OCI-LY1 (cell line): ENCODE data around the gene CTSD.

ENCODE experiments used
- H2AFZ ChIP-seq: fragments of 200-600 bp; sonication (generic), shearing (Covaris generic); 2 replicates; pipeline ENCODE4 v1.6.0; 2014; ENCODE audit warnings: antibody characterized with exemption, mild to moderate bottlenecking, low read length
- H3F3A ChIP-seq: fragments of 200-600 bp; sonication (generic), shearing (Covaris generic); 2 replicates; pipeline ENCODE4 v1.6.0; 2014; ENCODE audit warnings: mild to moderate bottlenecking, antibody characterized with exemption, low read length, moderate library complexity; ENCODE audit not compliant: insufficient read depth
- H3K27ac ChIP-seq: fragments of 200-600 bp; sonication (generic); 2 replicates; pipeline ENCODE4 v1.5.1; 2014; ENCODE audit warnings: low read length, mixed run types, mild to moderate bottlenecking, low read depth; ENCODE audit not compliant: poor library complexity, severe bottlenecking
- H3K27me3 ChIP-seq: fragments of 200-600 bp; sonication (generic); 2 replicates; pipeline ENCODE4 v1.6.0; 2014; ENCODE audit warnings: antibody characterized with exemption, mild to moderate bottlenecking, low read length, moderate library complexity; ENCODE audit not compliant: insufficient read depth
- H3K36me3 ChIP-seq: fragments of 200-600 bp; sonication (generic); 2 replicates; pipeline ENCODE4 v1.6.1; 2014; ENCODE audit warnings: mild to moderate bottlenecking, antibody characterized with exemption, low read length, moderate library complexity, mixed read lengths; ENCODE audit not compliant: insufficient read depth
- H3K4me1 ChIP-seq: fragments of 200-600 bp; sonication (generic); 2 replicates; pipeline ENCODE4 v1.5.1; 2014; ENCODE audit warnings: mild to moderate bottlenecking, low read length, moderate library complexity; ENCODE audit not compliant: insufficient read depth, severe bottlenecking
- H3K4me2 ChIP-seq: fragments of 200-600 bp; sonication (generic), shearing (Covaris generic); 2 replicates; pipeline ENCODE4 v1.6.1; 2014; ENCODE audit warnings: low read length
- H3K4me3 ChIP-seq: fragments of 200-600 bp; sonication (generic); 2 replicates; pipeline ENCODE4 v1.5.1; 2014; ENCODE audit warnings: low read length, low read depth, mild to moderate bottlenecking, mixed read lengths; ENCODE audit not compliant: poor library complexity, severe bottlenecking
- H3K79me2 ChIP-seq: fragments of 200-600 bp; shearing (Covaris generic); 2 replicates; pipeline ENCODE4 v1.6.1; 2016; ENCODE audit warnings: mixed run types, low read length, mixed read lengths; ENCODE audit not compliant: insufficient read depth
- H3K9ac ChIP-seq: fragments of 200-600 bp; sonication (generic), shearing (Covaris generic); 2 replicates; pipeline ENCODE4 v1.6.1; 2014; ENCODE audit warnings: mild to moderate bottlenecking, low read length, mixed read lengths
- H3K9me2 ChIP-seq: fragments of 200-600 bp; sonication (generic), shearing (Covaris generic); 2 replicates; pipeline ENCODE4 v1.6.1; 2014; ENCODE audit warnings: low read depth, mild to moderate bottlenecking, low read length, mixed read lengths
- H3K9me3 ChIP-seq: fragments of 200-600 bp; shearing (Covaris generic); 2 replicates; pipeline ENCODE4 v1.6.1; 2014; ENCODE audit warnings: low read length, mixed read lengths
- H4K20me1 ChIP-seq: fragments of 200-600 bp; sonication (generic), shearing (Covaris generic); 2 replicates; pipeline ENCODE4 v1.6.0; 2016; ENCODE audit warnings: mild to moderate bottlenecking, low read length; ENCODE audit not compliant: insufficient read depth
- CTCF ChIP-seq: fragments of 200-600 bp; sonication (generic), shearing (Covaris generic); IDR thresholded peaks from 2 replicates; pipeline ENCODE4 v1.5.1; 2017; ENCODE audit warnings: mild to moderate bottlenecking, antibody characterized with exemption, low read length, moderate library complexity, mixed read lengths
- EZH2 ChIP-seq: fragments of 200-600 bp; sonication (generic), shearing (Covaris generic); IDR thresholded peaks from 2 replicates; pipeline ENCODE4 v1.8.0; 2017; ENCODE audit warnings: borderline replicate concordance, mixed run types, mild to moderate bottlenecking, antibody characterized with exemption, low read length, moderate library complexity, mixed read lengths

CTSD gene

GRCh38 chr11:1736447-1736992 is 27.2 kb downstream of the CTSD start:
- Histone ChIP-seq H3K27me3 (no peaks in the 10 kb centered on the region; the same call in 1 of the 2 replicates), H3K4me3 (no peak overlapping the region), H3K9ac (no peak overlapping the region), H3K27ac (no peak overlapping the region), H4K20me1 (no peaks in the 10 kb centered on the region), H2AFZ (no peak overlapping the region), H3F3A (no peaks in the 10 kb centered on the region), H3K4me1 (no peaks in the 10 kb centered on the region), H3K4me2 (no peak overlapping the region), H3K9me3 (0 out of 2 replicates have a peak, but pooled peaks cover 3% of the 10 kb centered on the region), H3K79me2 (no peaks in the 10 kb centered on the region), H3K9me2 (no peaks in the 10 kb centered on the region), H3K36me3 (no peaks in the 10 kb centered on the region; the same call in 1 of the 2 replicates)
- TF ChIP-seq EZH2 = no peak
- no peak for TF ChIP-seq CTCF

- no peak overlapping the region for H2AFZ ChIP-seq
- 0 out of 2 replicates have a peak, but pooled peaks cover 3% of the 10 kb centered on the region for H3K9me3 ChIP-seq
- no peak overlapping the region for H3K27ac ChIP-seq
- no peak overlapping the region for H3K4me3 ChIP-seq
- H3K27me3 ChIP-seq = no peaks in the 10 kb centered on the region; the same call in 1 of the 2 replicates
- TF ChIP-seq EZH2 (no peak), CTCF (no peak)
- H3K36me3 ChIP-seq = no peaks in the 10 kb centered on the region; the same call in 1 of the 2 replicates
- no peaks in the 10 kb centered on the region for H3K4me1 ChIP-seq
- H3K9me2 ChIP-seq = no peaks in the 10 kb centered on the region
- H3K79me2 ChIP-seq = no peaks in the 10 kb centered on the region
- H3K4me2 ChIP-seq = no peak overlapping the region
- H4K20me1 ChIP-seq = no peaks in the 10 kb centered on the region
- no peaks in the 10 kb centered on the region for H3F3A ChIP-seq
- H3K9ac ChIP-seq = no peak overlapping the region
Measured at GRCh38 chr11:1735271-1735670, 28.5 kb downstream of the CTSD start.

- Histone ChIP-seq H3K4me1 (no peaks in the 10 kb centered on the region), H3K9me3 (0 out of 2 replicates have a peak, but pooled peaks cover 3% of the 10 kb centered on the region), H3K27me3 (no peaks in the 10 kb centered on the region; the same call in 1 of the 2 replicates), H3F3A (no peaks in the 10 kb centered on the region), H3K36me3 (no peaks in the 10 kb centered on the region; the same call in 1 of the 2 replicates), H3K9ac (no peak overlapping the region), H3K79me2 (no peaks in the 10 kb centered on the region), H3K27ac (no peak overlapping the region), H3K9me2 (no peaks in the 10 kb centered on the region), H4K20me1 (no peaks in the 10 kb centered on the region), H2AFZ (no peak overlapping the region), H3K4me2 (no peak overlapping the region), H3K4me3 (no peak overlapping the region)
- TF ChIP-seq EZH2 (no peak), CTCF (no peak)
Measured at GRCh38 chr11:1734641-1735081, 29.1 kb downstream of the CTSD start.
